Endothelial cell of umbilical vein (primary cell): ENCODE measurements around the gene NEUROG1. TPM values are rescaled to one million over a fixed set of nuclear protein-coding genes. Genes with fewer than 3 reads are reported as not detected.

Experiments
- BruUV-seq: library from RNA; stranded (reverse); fragments of 400-500 nt; replicated peaks from 2 replicates; lab custom pipeline; 2021; lab: Mats Ljungman, UMichigan
- CTCF ChIA-PET: fragments of 300-600, 350-600 bp; sonication (Branson Sonifier 250); formaldehyde crosslinking; loops from one replicate; lab custom pipeline; 2021; ENCODE audit warnings: antibody characterized with exemption, inconsistent platforms; lab: Charles Lee
- POLR2A ChIA-PET: fragments of 300-600, 350-600 bp; sonication (Branson Sonifier 250); formaldehyde crosslinking; loops from one replicate; lab custom pipeline; 2021; ENCODE audit warnings: antibody characterized with exemption, inconsistent platforms; lab: Charles Lee
- DNase-seq: peaks from one replicate; pipeline ENCODE4 v3.0.0-alpha.2; 2011; ENCODE audit warnings: low read depth, low spot score
- FAIRE-seq: peaks from 2 replicates; lab custom pipeline; 2011; peaks lifted over from hg19 to GRCh38; lab: Jason Lieb, UNC
- H2AFZ ChIP-seq: 2 replicates; pipeline ENCODE4 v1.6.0; 2012; ENCODE audit warnings: low read depth, low read length, control low read depth, inconsistent platforms
- H3K27ac ChIP-seq: 2 replicates; pipeline ENCODE4 v1.5.1; 2011; ENCODE audit warnings: low read depth, mild to moderate bottlenecking, control low read depth, low read length, moderate library complexity; ENCODE audit not compliant: insufficient read depth
- H3K27me3 ChIP-seq, 2 experiments: 2 replicates each; pipeline versions ENCODE4 v1.6.0 to v1.6.1; 2011; ENCODE audit warnings: low read length in 2 of 2, mixed read lengths in 1 of 2; ENCODE audit not compliant: control insufficient read depth in 2 of 2, insufficient read depth in 2 of 2
- H3K36me3 ChIP-seq, 2 experiments: 2 replicates in 1 of 2; 3 replicates in 1 of 2; pipeline ENCODE4 v1.5.1; 2011; ENCODE audit warnings: low read length in 2 of 2, mild to moderate bottlenecking in 1 of 2, moderate library complexity in 1 of 2; ENCODE audit not compliant: control insufficient read depth in 2 of 2, insufficient read depth in 2 of 2; ENCODE audit errors: extremely low read depth in 1 of 2
- H3K4me1 ChIP-seq: 3 replicates; pipeline ENCODE4 v1.5.1; 2011; ENCODE audit warnings: mild to moderate bottlenecking, low read length; ENCODE audit not compliant: control insufficient read depth, insufficient read depth; ENCODE audit errors: extremely low read depth
- H3K4me2 ChIP-seq: 2 replicates; pipeline ENCODE4 v1.6.1; 2011; ENCODE audit warnings: low read length, control low read depth, mixed read lengths; ENCODE audit not compliant: insufficient read depth
- H3K4me3 ChIP-seq, 3 experiments: fragments of 200-600 bp in 1 of 3; sonication (generic), shearing (Covaris generic) in 1 of 3; replicated peaks in 1 of 3; 2 replicates each; pipeline ENCODE4 v1.5.1; 2011 to 2016; ENCODE audit warnings: control low read depth in 3 of 3, low read length in 3 of 3, mild to moderate bottlenecking in 2 of 3, inconsistent platforms in 1 of 3, low read depth in 1 of 3, moderate library complexity in 1 of 3; ENCODE audit not compliant: insufficient read depth in 1 of 3
- H3K79me2 ChIP-seq: 2 replicates; pipeline ENCODE4 v1.6.0; 2012; ENCODE audit warnings: low read length, inconsistent platforms; ENCODE audit not compliant: control insufficient read depth, insufficient read depth
- H3K9ac ChIP-seq: replicated peaks from 2 replicates; pipeline ENCODE3; 2011; ENCODE audit warnings: low read length, control low read depth; ENCODE audit not compliant: insufficient read depth; ENCODE audit errors: extremely low read depth
- H3K9me1 ChIP-seq: replicated peaks from 3 replicates; pipeline ENCODE4 v1.6.0; 2011; ENCODE audit warnings: mild to moderate bottlenecking, low read length; ENCODE audit not compliant: control insufficient read depth, insufficient read depth; ENCODE audit errors: extremely low read depth
- H3K9me3 ChIP-seq: replicated peaks from 2 replicates; pipeline ENCODE4 v1.5.1; 2012; ENCODE audit warnings: low read length, inconsistent platforms; ENCODE audit not compliant: control insufficient read depth, insufficient read depth
- H4K20me1 ChIP-seq: replicated peaks from 2 replicates; pipeline ENCODE3; 2011; ENCODE audit warnings: mild to moderate bottlenecking, low read length; ENCODE audit not compliant: control insufficient read depth, insufficient read depth; ENCODE audit errors: extremely low read depth
- EZH2 ChIP-seq: IDR thresholded peaks from 2 replicates; pipeline ENCODE4 v1.6.1; 2012; ENCODE audit warnings: borderline replicate concordance, low read depth, mild to moderate bottlenecking, moderate library complexity, low read length, inconsistent platforms; ENCODE audit not compliant: severe bottlenecking
- FOS ChIP-seq: IDR thresholded peaks from 2 replicates; pipeline ENCODE4 v1.6.1; 2011; ENCODE audit warnings: mild to moderate bottlenecking, low read length, moderate library complexity, borderline replicate concordance; ENCODE audit not compliant: insufficient read depth
- JUN ChIP-seq: IDR thresholded peaks from 2 replicates; pipeline ENCODE4 v1.6.1; 2011; ENCODE audit warnings: borderline replicate concordance, low read depth; ENCODE audit not compliant: insufficient read length, insufficient read depth
- MAX ChIP-seq: IDR thresholded peaks from 2 replicates; pipeline ENCODE4 v1.6.1; 2011; ENCODE audit not compliant: insufficient read depth, insufficient read length
- POLR2AphosphoS5 ChIP-seq: IDR thresholded peaks from 2 replicates; pipeline ENCODE4 v1.6.1; 2012; ENCODE audit warnings: low read depth, mild to moderate bottlenecking, control low read depth, low read length, moderate library complexity; ENCODE audit not compliant: insufficient read depth
- dilution Hi-C: fragments of 300-500 bp; cut with MboI; formaldehyde crosslinking; loops from one replicate; pipeline ENCODE4 v1.15.0; 2019; ENCODE audit warnings: low sequenced_read_pairs; ENCODE audit not compliant: extremely low pct_ligation_motif_present
- intact Hi-C: fragments of 100-400 bp; cut with micrococcal nuclease; formaldehyde crosslinking; loops from one replicate; pipeline ENCODE4 v1.10.0; 2022
- polyA plus RNA-seq, 4 experiments: library from polyadenylated mRNA; depleted of rRNA in 3 of 4; stranded (reverse) in 3 of 4; unstranded in 1 of 4; fragments of >200 nt; gene quantifications; 2 replicates each; pipeline versions ENCODE4 v1.2.1 to v1.2.3, GENCODE V29; 2011 to 2012; ENCODE audit warnings: missing spikeins in 1 of 4
- total RNA-seq: library from RNA; stranded (reverse); gene quantifications from 2 replicates; pipeline ENCODE4 v1.2.3, GENCODE V29; 2021
- TF ChIP-seq, protein P1 (sequence below), 2 donors: IDR thresholded peaks; 1 replicate in 1 of 2; 2 replicates in 1 of 2; pipeline ENCODE4 v1.5.1; 2011; ENCODE audit warnings: low read length in 2 of 2, mild to moderate bottlenecking in 2 of 2, moderate library complexity in 2 of 2, control low read depth in 1 of 2, inconsistent platforms in 1 of 2, low read depth in 1 of 2; ENCODE audit not compliant: insufficient read depth in 1 of 2; ENCODE audit errors: extremely low read depth in 1 of 2

The NEUROG1 gene
- total and polyA plus RNA-seq, 2 donors (not counting 3 experiments of a cell fraction or from before 2014, with no cell fraction given) = not detected

- FAIRE-seq = no peak
Observed at GRCh38 chr5:135491038-135491551, 44.7 kb downstream of the NEUROG1 start.

More at GRCh38 chr5:135491038-135491551, 44.7 kb downstream of the NEUROG1 start:
- dilution Hi-C loops = no loop called here
- peaks cover 3% of the 10 kb centered on the region for H3K4me1 ChIP-seq
- TF ChIP-seq MAX (no peak), FOS (no peak), EZH2 (peak; percentile 55), JUN (no peak), POLR2AphosphoS5 (no peak)
- TF ChIP-seq, protein P1, sequence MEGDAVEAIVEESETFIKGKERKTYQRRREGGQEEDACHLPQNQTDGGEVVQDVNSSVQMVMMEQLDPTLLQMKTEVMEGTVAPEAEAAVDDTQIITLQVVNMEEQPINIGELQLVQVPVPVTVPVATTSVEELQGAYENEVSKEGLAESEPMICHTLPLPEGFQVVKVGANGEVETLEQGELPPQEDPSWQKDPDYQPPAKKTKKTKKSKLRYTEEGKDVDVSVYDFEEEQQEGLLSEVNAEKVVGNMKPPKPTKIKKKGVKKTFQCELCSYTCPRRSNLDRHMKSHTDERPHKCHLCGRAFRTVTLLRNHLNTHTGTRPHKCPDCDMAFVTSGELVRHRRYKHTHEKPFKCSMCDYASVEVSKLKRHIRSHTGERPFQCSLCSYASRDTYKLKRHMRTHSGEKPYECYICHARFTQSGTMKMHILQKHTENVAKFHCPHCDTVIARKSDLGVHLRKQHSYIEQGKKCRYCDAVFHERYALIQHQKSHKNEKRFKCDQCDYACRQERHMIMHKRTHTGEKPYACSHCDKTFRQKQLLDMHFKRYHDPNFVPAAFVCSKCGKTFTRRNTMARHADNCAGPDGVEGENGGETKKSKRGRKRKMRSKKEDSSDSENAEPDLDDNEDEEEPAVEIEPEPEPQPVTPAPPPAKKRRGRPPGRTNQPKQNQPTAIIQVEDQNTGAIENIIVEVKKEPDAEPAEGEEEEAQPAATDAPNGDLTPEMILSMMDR (IDR thresholded peaks at IDR 0.05; ENCODE audit: extremely low read depth in 1 of 2, insufficient read depth in 1 of 2, low read depth in 1 of 2, low read length in 2 of 2) = no peak
- no peaks in the 10 kb centered on the region for H3K36me3 ChIP-seq
- H3K27me3 ChIP-seq = peaks cover 63 to 79% of the 10 kb centered on the region in 2 experiments
- H3K4me2 ChIP-seq = no peak overlapping the region
- BruUV-seq = no TSS peak
- H3K9me3 ChIP-seq = no peaks in the 10 kb centered on the region
- no peaks in the 10 kb centered on the region for H3K79me2 ChIP-seq
- H2AFZ ChIP-seq = no peak overlapping the region
- no peaks in the 10 kb centered on the region for H3K9me1 ChIP-seq
- H3K27ac ChIP-seq = no peak overlapping the region
- intact Hi-C loops = no loop called here
- no peaks in the 10 kb centered on the region for H4K20me1 ChIP-seq
- CTCF ChIA-PET = interaction anchor here (1.5 kb wide), 1 partner anchor 70 kb away, joined by 4 read pairs; no protein-coding TSS in a partner anchor
- POLR2A ChIA-PET = no interaction called here
- no peak for DNase-seq
- no peak overlapping the region for H3K9ac ChIP-seq
- H3K4me3 ChIP-seq = no peak overlapping the region
